NK-92 (cell line): ENCODE measurements around the gene MUC2.

Source experiments
- DNase-seq: peaks from one replicate; lab custom pipeline; 2025; ENCODE audit not compliant: unreplicated experiment; lab: John Stamatoyannopoulos, UW

Gene MUC2

GRCh38 chr11:1036303-1036923 is 38.3 kb upstream of the MUC2 start, which contains the start of gene MUC6:
Gene MUC6 (minus strand): TSS chr11:1036718. CDS start chr11:1036655, 63 bp downstream.
- no peak for DNase-seq

- DNase-seq: no peak
Measured at GRCh38 chr11:1036931-1037330, 37.7 kb upstream of the MUC2 start.

DNA sequence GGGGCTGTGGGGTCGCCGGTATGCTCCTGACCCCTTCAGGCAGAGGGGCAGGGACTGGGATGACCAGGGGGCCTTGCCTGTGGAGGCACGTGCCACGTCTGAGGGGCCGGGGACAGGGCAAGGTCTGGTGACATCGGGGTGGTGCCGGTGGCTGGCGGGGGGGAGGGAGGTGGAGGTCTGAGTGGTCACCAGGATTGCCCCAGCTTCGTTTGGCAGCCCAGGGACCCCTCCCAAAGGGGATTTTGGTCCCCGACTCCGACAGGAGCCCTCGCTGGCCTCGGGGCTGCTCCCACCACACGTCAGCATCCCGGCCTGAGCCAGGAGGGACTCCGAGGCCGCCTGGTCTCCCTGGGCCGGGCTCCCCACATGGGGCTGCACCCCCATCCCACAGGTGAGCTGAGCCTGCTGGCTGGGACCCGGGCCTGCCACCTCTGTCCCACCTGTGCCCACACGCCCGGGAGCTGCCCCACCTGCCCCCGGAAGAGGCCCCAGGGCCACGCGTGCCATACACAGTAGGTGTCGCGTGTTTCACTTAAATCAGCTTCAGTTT is 37.1 kb upstream of the MUC2 start:
- no peak for DNase-seq

DNA sequence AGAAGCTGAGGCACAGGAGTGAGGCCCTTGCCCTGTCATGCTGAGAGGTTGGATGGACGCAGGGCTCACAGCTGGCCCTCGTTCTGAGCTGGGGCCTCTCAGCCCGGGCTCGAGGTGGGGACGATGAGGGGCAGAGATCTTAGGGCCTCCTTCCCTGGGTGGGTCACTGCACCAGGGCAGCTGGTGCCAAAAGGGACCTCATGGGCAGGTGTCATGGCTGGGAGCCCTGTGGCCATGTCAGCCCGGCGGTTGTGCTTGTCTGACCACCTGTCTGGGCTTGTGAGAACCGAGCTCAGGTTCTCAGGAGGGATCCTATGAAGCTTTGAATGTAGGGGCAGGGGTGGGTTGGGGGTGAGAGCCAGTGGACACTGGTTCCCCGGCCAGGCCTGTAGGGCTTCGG is 36.3 kb upstream of the MUC2 start:
- no peak for DNase-seq

DNA sequence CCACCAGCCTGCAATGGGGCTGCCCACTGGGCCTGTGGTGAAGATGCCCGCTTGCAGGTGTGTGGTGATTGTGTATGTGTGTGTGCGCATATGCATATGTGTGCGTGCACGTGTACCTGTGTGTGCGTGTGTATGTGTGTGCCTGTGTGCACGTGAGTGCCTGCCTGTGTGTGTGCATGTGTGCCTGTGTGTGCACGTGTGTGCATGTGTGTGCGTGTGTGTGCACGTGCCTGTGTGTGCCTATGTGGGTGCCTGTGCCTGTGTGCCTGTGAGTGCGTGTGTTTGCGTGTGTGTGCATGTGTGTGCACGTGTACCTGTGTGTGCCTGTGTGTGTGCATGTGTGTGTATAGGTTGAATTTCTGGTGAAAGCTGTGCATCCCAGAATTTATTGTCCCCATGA is 35.8 kb upstream of the MUC2 start:
- DNase-seq: no peak

DNA sequence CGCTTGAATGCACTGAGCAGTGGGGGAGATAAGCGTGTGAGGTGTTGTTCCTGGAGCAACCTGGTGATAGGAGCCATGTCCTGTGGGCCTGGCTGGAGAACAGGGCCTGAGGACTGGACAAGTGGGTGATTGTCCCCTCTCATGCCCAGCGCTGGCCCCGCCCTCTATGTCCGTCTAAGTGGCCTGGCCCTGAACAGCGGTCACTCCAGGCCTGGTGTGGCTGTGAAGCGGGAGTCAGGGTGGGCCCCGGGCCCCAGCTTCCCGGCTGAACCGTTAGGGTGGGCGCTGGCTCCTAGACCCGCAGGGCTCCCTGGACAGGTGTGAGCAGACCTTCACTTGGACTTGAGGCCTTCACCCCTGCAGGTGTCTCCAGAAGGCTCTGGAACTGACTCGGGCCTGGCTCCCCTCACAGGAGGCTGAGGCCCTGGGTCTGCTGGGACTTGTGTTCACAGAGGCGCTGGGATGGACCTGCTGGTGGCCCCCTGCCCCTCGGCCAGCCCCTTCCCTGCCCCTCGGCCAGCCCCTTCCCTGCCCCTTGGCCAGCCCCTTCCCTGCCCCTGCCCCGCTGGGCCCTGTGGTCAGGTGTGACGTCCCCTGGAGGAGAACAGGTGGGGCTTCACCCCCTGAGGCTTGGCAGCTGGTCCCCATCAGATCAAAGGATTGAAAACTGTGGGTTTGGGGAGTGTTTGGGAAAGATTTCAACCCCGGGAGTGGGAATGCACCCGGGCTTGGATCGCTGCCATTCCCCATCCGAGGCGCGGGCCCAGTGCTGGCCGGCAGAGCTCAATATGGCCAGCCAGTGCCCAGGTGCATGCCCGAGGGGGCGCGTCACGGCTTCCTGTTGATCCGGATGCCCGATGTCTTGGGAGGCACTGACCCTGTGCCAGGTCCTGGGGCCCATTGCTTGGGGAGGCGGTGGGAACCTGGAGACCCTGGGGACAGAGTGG is 34.9 kb upstream of the MUC2 start:
- DNase-seq: no peak

DNA sequence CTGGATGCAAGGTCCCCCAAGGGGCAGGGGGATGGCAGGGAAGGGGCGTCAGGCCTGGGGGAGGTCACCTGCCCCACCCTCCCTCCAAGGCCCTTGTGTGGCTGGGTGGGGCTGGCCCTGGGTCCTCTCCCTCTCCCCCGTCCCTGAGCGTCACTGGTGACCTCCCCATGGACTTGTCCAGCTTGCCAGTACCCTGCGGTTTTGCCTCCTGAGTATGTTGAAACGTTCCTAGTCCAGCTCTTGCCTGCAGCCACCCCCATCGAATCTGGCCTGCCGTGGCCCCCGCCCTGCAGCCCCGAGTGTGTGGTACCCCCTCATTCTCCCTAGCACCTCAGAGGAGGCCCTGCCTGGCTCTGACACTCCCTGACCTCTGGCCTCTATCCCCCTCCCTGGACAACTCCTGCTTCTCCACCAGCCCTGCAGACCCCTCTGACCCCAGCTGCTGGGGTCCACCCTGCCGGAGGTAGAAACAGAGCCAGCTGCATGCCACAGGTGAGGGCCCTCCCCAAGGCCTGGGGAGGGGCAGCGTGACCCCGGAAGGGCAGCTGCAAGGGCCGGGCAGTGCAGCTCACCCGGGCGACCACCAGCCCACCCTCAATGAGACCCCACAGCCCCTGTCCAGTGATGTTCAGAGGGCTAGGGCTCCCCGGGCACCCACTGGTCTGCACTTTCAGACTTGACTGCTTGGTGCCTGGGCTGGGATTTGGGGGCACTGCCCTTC is 34.1 kb upstream of the MUC2 start:
- DNase-seq: no peak

GRCh38 chr11:1041149-1041467 is 33.6 kb upstream of the MUC2 start:
- DNase-seq: no peak

GRCh38 chr11:1041471-1041870 is 33.2 kb upstream of the MUC2 start:
- DNase-seq: no peak

DNA sequence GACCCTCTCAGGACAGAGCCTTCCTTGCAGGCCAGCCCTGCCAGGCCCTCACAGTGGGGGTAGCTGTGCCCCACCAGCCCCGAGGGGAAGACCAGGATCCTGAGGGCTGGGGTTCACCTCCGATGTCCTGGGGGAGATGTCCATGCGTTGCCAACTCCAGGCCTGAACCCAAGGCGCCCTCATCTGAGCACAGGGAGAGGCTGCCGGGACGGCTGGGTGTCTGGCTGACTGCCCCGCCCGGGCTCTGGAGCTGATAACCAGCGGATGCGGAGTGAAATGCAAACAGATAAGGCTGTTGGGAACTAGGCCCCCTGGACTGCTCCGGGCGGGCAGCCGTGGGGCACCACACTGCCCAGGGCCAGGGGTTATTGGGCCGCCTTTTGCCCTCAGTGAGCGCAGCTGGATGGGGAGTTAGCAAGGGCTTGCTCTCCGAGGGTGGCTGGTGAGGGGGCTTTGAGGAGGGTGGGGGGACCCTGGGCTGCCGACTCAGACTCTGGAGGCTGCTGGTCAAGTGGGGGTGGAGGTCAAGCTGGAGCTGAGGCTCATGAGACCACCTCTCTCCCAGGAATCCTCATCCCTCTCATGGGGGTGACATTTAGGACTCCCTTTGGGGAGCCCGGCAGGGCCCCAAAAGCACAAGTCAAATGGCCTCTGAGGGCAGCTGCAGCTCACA is 32.6 kb upstream of the MUC2 start:
- no peak for DNase-seq

GRCh38 chr11:1042626-1043562 is 31.8 kb upstream of the MUC2 start:
- no peak for DNase-seq

GRCh38 chr11:1043563-1044096 is 31.0 kb upstream of the MUC2 start:
- DNase-seq: no peak

- DNase-seq: no peak
Measured at GRCh38 chr11:1044160-1044559, 30.5 kb upstream of the MUC2 start.

GRCh38 chr11:1047595-1048156 is 27.0 kb upstream of the MUC2 start:
- no peak for DNase-seq

- DNase-seq: no peak
Measured at GRCh38 chr11:1048375-1049070, 26.2 kb upstream of the MUC2 start.

DNA sequence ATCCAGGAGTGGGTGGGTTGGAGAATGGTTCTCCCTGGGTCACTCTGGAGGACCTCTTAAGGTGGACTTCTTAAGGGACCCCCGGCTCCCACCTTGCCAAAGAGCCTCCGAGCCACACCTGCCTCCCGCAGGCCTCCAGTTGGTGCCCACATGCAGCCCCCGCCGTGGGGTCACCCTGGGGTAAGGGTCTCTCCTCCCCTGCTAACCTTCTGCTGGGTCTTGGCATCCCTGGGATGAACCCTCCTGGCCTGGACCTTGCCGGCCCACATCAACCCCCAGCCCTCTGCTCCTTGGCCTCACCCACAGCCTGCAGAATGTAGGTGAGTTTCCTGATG is 25.6 kb upstream of the MUC2 start:
- DNase-seq: no peak

- no peak for DNase-seq
Measured at GRCh38 chr11:1049431-1049891, 25.2 kb upstream of the MUC2 start.

- no peak for DNase-seq
Measured at GRCh38 chr11:1049911-1050580, 24.6 kb upstream of the MUC2 start.
